K562 (cell line): ENCODE measurements around the gene ATXN7. TPM values are rescaled to one million over a fixed set of nuclear protein-coding genes. Genes with fewer than 3 reads are reported as not detected.

Source experiments
- ATAC-seq: fragments of 200-7000 bp; cut with Tn5 transposase; 3 replicates; pipeline ENCODE4 v1.9.1; 2020; ENCODE audit warnings: moderate library complexity
- BruUV-seq: library from RNA; stranded (reverse); fragments of 400-500 nt; replicated peaks from 2 replicates; lab custom pipeline; 2021; lab: Mats Ljungman, UMichigan
- CTCF ChIA-PET: fragments of 300-600 bp; formaldehyde crosslinking; extraction: SDS; loops from one replicate; lab custom pipeline; 2021; ENCODE audit warnings: low intra/inter-chr PET ratio; lab: Yijun Ruan, JAX
- POLR2A ChIA-PET: fragments of 300-600, 350-650 bp; sonication (Branson Sonifier 250); formaldehyde crosslinking; extraction: SDS; loops from one replicate; lab custom pipeline; 2021; ENCODE audit warnings: antibody characterized with exemption, inconsistent platforms; lab: Yijun Ruan, JAX
- DNase-seq, 4 experiments: peaks; one replicate each; pipeline versions ENCODE4 v3.0.0 to v3.0.0-alpha.2; 2011 to 2018; ENCODE audit warnings: low spot score in 3 of 4, mixed read lengths in 3 of 4; ENCODE audit errors: extremely low read depth in 1 of 4
- FAIRE-seq: peaks from 2 replicates; lab custom pipeline; 2011; peaks lifted over from hg19 to GRCh38; lab: Jason Lieb, UNC
- H2AFZ ChIP-seq: 2 replicates; pipeline ENCODE4 v1.6.0; 2011; ENCODE audit warnings: low read depth, low read length, control low read depth, inconsistent platforms
- H3K27ac ChIP-seq: fragments of 200-600 bp; 3 replicates; pipeline ENCODE4 v1.8.0; 2011; ENCODE audit warnings: low read depth, mild to moderate bottlenecking, control low read depth, inconsistent platforms, low read length, moderate library complexity, mixed read lengths; ENCODE audit errors: extremely low read depth
- H3K27me3 ChIP-seq, 2 experiments: fragments of 300-600 bp in 1 of 2; 2 replicates in 1 of 2; 3 replicates in 1 of 2; pipeline versions ENCODE4 v1.6.0 to v1.8.0; 2011; ENCODE audit warnings: inconsistent platforms in 2 of 2, low read length in 2 of 2, mild to moderate bottlenecking in 1 of 2, mixed read lengths in 1 of 2, moderate library complexity in 1 of 2; ENCODE audit not compliant: control insufficient read depth in 2 of 2, insufficient read depth in 2 of 2
- H3K36me3 ChIP-seq: fragments of 300-600 bp; 3 replicates; pipeline ENCODE4 v1.8.0; 2011; ENCODE audit warnings: mild to moderate bottlenecking, low read length, inconsistent platforms; ENCODE audit not compliant: control insufficient read depth, insufficient read depth
- H3K4me1 ChIP-seq, 2 experiments: fragments of 200-600 bp in 1 of 2; replicated peaks in 1 of 2; 2 replicates in 1 of 2; 3 replicates in 1 of 2; pipeline versions ENCODE4 v1.5.1 to v1.8.0; 2011; ENCODE audit warnings: inconsistent platforms in 2 of 2, low read length in 2 of 2, mild to moderate bottlenecking in 1 of 2, mixed read lengths in 1 of 2, moderate library complexity in 1 of 2; ENCODE audit not compliant: control insufficient read depth in 2 of 2, insufficient read depth in 2 of 2
- H3K4me2 ChIP-seq: 2 replicates; pipeline ENCODE4 v1.6.1; 2011; ENCODE audit warnings: low read length, control low read depth, inconsistent platforms, mixed read lengths; ENCODE audit not compliant: insufficient read depth
- H3K4me3 ChIP-seq: fragments of 200-600 bp; sonication (generic), shearing (Covaris generic); 2 replicates; pipeline ENCODE4 v1.5.1; 2016; ENCODE audit warnings: control low read depth, inconsistent platforms
- H3K79me2 ChIP-seq: fragments of 200-600 bp; 3 replicates; pipeline ENCODE4 v1.8.0; 2011; ENCODE audit warnings: low read length, inconsistent platforms; ENCODE audit not compliant: control insufficient read depth, insufficient read depth
- H3K9ac ChIP-seq, 2 experiments: 2 replicates each; pipeline versions ENCODE4 v1.6.0 to v1.6.1; 2011; ENCODE audit warnings: low read depth in 2 of 2, low read length in 2 of 2, control low read depth in 1 of 2, inconsistent platforms in 1 of 2, mild to moderate bottlenecking in 1 of 2, mixed read lengths in 1 of 2; ENCODE audit not compliant: insufficient read depth in 1 of 2
- H3K9me1 ChIP-seq: one replicate; pipeline ENCODE4 v1.6.0; 2011; ENCODE audit warnings: inconsistent platforms, mild to moderate bottlenecking, low read length, moderate library complexity; ENCODE audit not compliant: control insufficient read depth, insufficient read depth
- H3K9me3 ChIP-seq: replicated peaks from 2 replicates; pipeline ENCODE4 v1.5.1; 2011; ENCODE audit warnings: low read depth, low read length, inconsistent platforms; ENCODE audit not compliant: control insufficient read depth, insufficient read depth
- H4K20me1 ChIP-seq: replicated peaks from 2 replicates; pipeline ENCODE4 v1.6.1; 2011; ENCODE audit warnings: low read length, inconsistent platforms, mixed read lengths; ENCODE audit not compliant: control insufficient read depth, insufficient read depth
- CBX3 ChIP-seq, 2 experiments: IDR thresholded peaks; 1 replicate in 1 of 2; 2 replicates in 1 of 2; pipeline ENCODE4 v1.6.1; 2012; ENCODE audit warnings: inconsistent platforms in 2 of 2, low read length in 2 of 2, borderline replicate concordance in 1 of 2, control low read depth in 1 of 2
- CBX8 ChIP-seq: fragments of 200-600 bp; sonication (generic); IDR thresholded peaks from 2 replicates; pipeline ENCODE4 v1.6.1; 2012; ENCODE audit warnings: borderline replicate concordance, mixed run types, low read depth, mild to moderate bottlenecking, moderate library complexity, mixed read lengths, low read length, control low read depth, inconsistent platforms; ENCODE audit not compliant: poor library complexity, severe bottlenecking; ENCODE audit errors: extremely low read depth
- NONO ChIP-seq, 2 experiments: fragments of 200-400 bp in 1 of 2; fragments of 450-650 bp in 1 of 2; formaldehyde crosslinking in 1 of 2; IDR thresholded peaks; 2 replicates each; pipeline ENCODE4 v1.6.1; 2017; ENCODE audit warnings: low read depth in 2 of 2, mild to moderate bottlenecking in 2 of 2, moderate library complexity in 2 of 2, low read length in 1 of 2
- PTBP1 ChIP-seq: fragments of 200-400 bp; formaldehyde crosslinking; IDR thresholded peaks from 2 replicates; pipeline ENCODE4 v1.6.1; 2017; ENCODE audit warnings: low read depth, low read length
- TEAD4 ChIP-seq, 2 experiments: sonication (generic) in 1 of 2; formaldehyde crosslinking in 1 of 2; IDR thresholded peaks; 2 replicates each; pipeline versions ENCODE4 v1.6.1 to v1.8.0; 2012 to 2022; ENCODE audit warnings: borderline replicate concordance in 1 of 2, inconsistent platforms in 1 of 2, low read length in 1 of 2, mild to moderate bottlenecking in 1 of 2, missing genetic modification reagents in 1 of 2
- ZC3H8 ChIP-seq: fragments of 450-650 bp; IDR thresholded peaks from 2 replicates; pipeline ENCODE4 v1.6.1; 2017
- ZNF384 ChIP-seq: IDR thresholded peaks from 2 replicates; pipeline ENCODE4 v1.6.1; 2012; ENCODE audit warnings: low read depth, low read length, improper control_type of control experiment
- WGBS: fragments of 100-300 bp; shearing (Covaris generic); methylation state at CpG from one replicate; pipeline ENCODE4 v1.1.6; 2016; ENCODE audit warnings: low coverage, mixed read lengths; ENCODE audit not compliant: insufficient coverage; ENCODE audit errors: missing lambda C conversion rate; 5-methylcytosine and 5-hydroxymethylcytosine counted together
- in situ Hi-C: fragments of 300-500 bp; cut with MboI; formaldehyde crosslinking; loops from 4 replicates; pipeline ENCODE4 v1.15.0; 2018; ENCODE audit warnings: inconsistent platforms, mixed read lengths
- intact Hi-C: fragments of 100-400 bp; cut with micrococcal nuclease; formaldehyde crosslinking; loops from 2 replicates; pipeline ENCODE4 v1.14.2; 2022
- polyA plus RNA-seq, 8 experiments: library from polyadenylated mRNA; depleted of rRNA in 4 of 8; stranded (reverse) in 5 of 8; unstranded in 3 of 8; fragments of >200 nt; fragmentation: Nextera tagmentation in 2 of 8; fragmentation: Illumina TruSeq in 1 of 8; extraction: Ambion mirVana in 2 of 8; extraction: Trizol in 1 of 8; gene quantifications; 2 replicates each; pipeline versions ENCODE4 v1.2.1 to v1.2.3, GENCODE V29; 2011 to 2014; ENCODE audit warnings: inconsistent platforms in 1 of 8, missing spikeins in 1 of 8
- total RNA-seq, 7 experiments: library from RNA; depleted of rRNA in 6 of 7; stranded (reverse); fragments of >200 nt in 6 of 7; fragmentation: Illumina TruSeq in 2 of 7; extraction: Trizol in 2 of 7; gene quantifications; 2 replicates each; pipeline versions ENCODE4 v1.2.1 to v1.2.3, GENCODE V29; 2011 to 2021; ENCODE audit warnings: low replicate concordance in 1 of 7

ATXN7 gene
- total and polyA plus RNA-seq, 9 of the 15 experiments (the other 6 are each of a cell fraction or from before 2014, with no cell fraction given), result 0.41 to 9.2 (median 6.7) TPM

- FAIRE-seq (no peak), DNase-seq (no peak), ATAC-seq (no peak)
- no peaks in the 10 kb centered on the region for H3K9me3 ChIP-seq
- ChIA-PET POLR2A (interaction anchor here (0.8 to 2.1 kb wide), 3 partner anchors 9 to 12 kb away, joined by 5 to 10 read pairs (median 6); no protein-coding TSS in a partner anchor), CTCF (no interaction called here)
- H3K9ac ChIP-seq, result no peak overlapping the region
- in situ Hi-C loops, result no loop called here
- H3K4me1 ChIP-seq, result peaks cover 0 to 3% of the 10 kb centered on the region in 2 experiments; a peak in 2 of 5 replicates
- no peak for TF ChIP-seq ZC3H8
- TF ChIP-seq NONO (IDR thresholded peaks at IDR 0.05; ENCODE audit: low read depth in 2 of 2, low read length in 1 of 2), result no peak
- TF ChIP-seq PTBP1, result no peak
- TF ChIP-seq CBX8, result no peak
- no peak for TF ChIP-seq ZNF384
- no peak for TF ChIP-seq CBX3 (IDR thresholded peaks at IDR 0.05; ENCODE audit: borderline replicate concordance in 1 of 2, low read length in 2 of 2)
- no peak for TF ChIP-seq TEAD4 (IDR thresholded peaks at IDR 0.05; ENCODE audit: low read length)
- no peak for TF ChIP-seq TEAD4 (CRISPR knock-in tag; IDR thresholded peaks at IDR 0.05; ENCODE audit: borderline replicate concordance)
- H3K9me1 ChIP-seq, result no peaks in the 10 kb centered on the region
- no peaks in the 10 kb centered on the region for H3K27me3 ChIP-seq
- H4K20me1 ChIP-seq, result no peaks in the 10 kb centered on the region
- intact Hi-C loops, result no loop called here
- WGBS, result 100% methylated on average over 2 of the region's 2 CpGs
- H3K79me2 ChIP-seq, result peaks cover 12% of the 10 kb centered on the region; the same call in 2 of the 3 replicates
- H3K4me3 ChIP-seq, result no peak overlapping the region
- no peak overlapping the region for H3K27ac ChIP-seq
- no peak overlapping the region for H2AFZ ChIP-seq
- no peak overlapping the region for H3K4me2 ChIP-seq
- no TSS peak for BruUV-seq
- H3K36me3 ChIP-seq, result peaks cover 93% of the 10 kb centered on the region
Measured at GRCh38 chr3:64008017-64008416, 144.3 kb downstream of the ATXN7 start.
